Activated B cell treated with CpG ODN at 0.5 μM for 24 hours (primary cell): ENCODE measurements around the gene FOXP1. TPM values are rescaled to one million over a fixed set of nuclear protein-coding genes. Genes with fewer than 3 reads are reported as not detected.

Source experiments
- ATAC-seq: fragments of 200-7000 bp; cut with Tn5 transposase; one replicate; pipeline ENCODE4 v1.10.0; 2021; ENCODE audit warnings: low read depth, mild to moderate bottlenecking, moderate library complexity
- CTCF ChIA-PET: fragments of 350-600 bp; sonication (Branson Sonifier 250); formaldehyde crosslinking; loops from one replicate; lab custom pipeline; 2021; ENCODE audit warnings: antibody characterized with exemption; lab: Charles Lee
- POLR2A ChIA-PET: fragments of 350-600 bp; sonication (Branson Sonifier 250); formaldehyde crosslinking; loops from one replicate; lab custom pipeline; 2021; ENCODE audit warnings: antibody characterized with exemption; lab: Charles Lee
- DNase-seq: peaks from one replicate; pipeline ENCODE4 v3.0.0; 2022
- H3K27ac Mint-ChIP-seq: one replicate; pipeline ENCODE4 v1.8.0; 2020; ENCODE audit warnings: mixed read lengths
- H3K27me3 Mint-ChIP-seq: one replicate; pipeline ENCODE4 v1.8.0; 2021; ENCODE audit warnings: mixed read lengths
- H3K36me3 Mint-ChIP-seq: one replicate; pipeline ENCODE4 v1.8.0; 2021; ENCODE audit warnings: low read depth, mixed read lengths
- H3K4me1 Mint-ChIP-seq: one replicate; pipeline ENCODE4 v1.8.0; 2021; ENCODE audit warnings: mixed read lengths
- H3K4me3 Mint-ChIP-seq: one replicate; pipeline ENCODE4 v1.8.0; 2020; ENCODE audit warnings: mild to moderate bottlenecking, mixed read lengths
- H3K9me3 Mint-ChIP-seq: one replicate; pipeline ENCODE4 v1.8.0; 2020; ENCODE audit warnings: mixed read lengths
- intact Hi-C: fragments of 100-400 bp; cut with micrococcal nuclease; formaldehyde crosslinking; loops from one replicate; pipeline ENCODE4 v1.15.1; 2024
- total RNA-seq: library from RNA; stranded (reverse); gene quantifications from 2 replicates; pipeline ENCODE4 v1.2.3, GENCODE V29; 2022
- TF ChIP-seq, protein P1 (sequence below): fragments of 200-600 bp; IDR thresholded peaks from one replicate; pipeline ENCODE4 v1.8.0; 2022; ENCODE audit warnings: antibody characterized with exemption, mild to moderate bottlenecking

The FOXP1 gene
- total RNA-seq, 1 donor from 2014 or later, result 563 TPM

DNA sequence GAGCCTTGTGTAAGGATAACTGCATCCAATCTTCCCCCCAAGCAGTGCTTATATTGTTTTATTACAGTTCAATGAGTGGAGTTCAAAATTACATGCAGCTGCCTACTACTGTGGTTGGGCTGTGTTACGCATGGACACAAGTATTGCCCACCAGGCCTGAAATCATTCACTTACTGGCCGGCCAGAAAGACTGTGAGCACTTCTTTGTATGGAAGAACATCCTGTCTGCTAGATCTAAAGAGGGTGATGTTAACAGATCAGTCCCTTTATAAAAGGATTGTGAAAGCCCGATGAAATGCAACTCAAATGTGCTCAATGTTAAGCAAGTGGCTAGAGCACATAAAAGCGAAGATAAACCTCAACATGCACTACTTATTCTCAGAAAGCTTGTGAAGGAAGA lies 132.5 kb downstream of the FOXP1 start:
- CTCF ChIA-PET, result no interaction called here
- no peaks in the 10 kb centered on the region for H3K27me3 Mint-ChIP-seq
- DNase-seq (no peak), ATAC-seq (no peak)
- peaks cover 92% of the 10 kb centered on the region for H3K4me1 Mint-ChIP-seq
- intact Hi-C loops, result no loop called here
- peaks cover 2% of the 10 kb centered on the region for H3K36me3 Mint-ChIP-seq
- POLR2A ChIA-PET, result interaction anchor here (1.0 kb wide), 1 partner anchor 10 kb away, joined by 5 read pairs; no protein-coding TSS in a partner anchor
- H3K9me3 Mint-ChIP-seq, result no peaks in the 10 kb centered on the region
- H3K4me3 Mint-ChIP-seq, result peak overlapping the region; percentile 36
- H3K27ac Mint-ChIP-seq, result peak overlapping the region; percentile 77
- TF ChIP-seq, protein P1, sequence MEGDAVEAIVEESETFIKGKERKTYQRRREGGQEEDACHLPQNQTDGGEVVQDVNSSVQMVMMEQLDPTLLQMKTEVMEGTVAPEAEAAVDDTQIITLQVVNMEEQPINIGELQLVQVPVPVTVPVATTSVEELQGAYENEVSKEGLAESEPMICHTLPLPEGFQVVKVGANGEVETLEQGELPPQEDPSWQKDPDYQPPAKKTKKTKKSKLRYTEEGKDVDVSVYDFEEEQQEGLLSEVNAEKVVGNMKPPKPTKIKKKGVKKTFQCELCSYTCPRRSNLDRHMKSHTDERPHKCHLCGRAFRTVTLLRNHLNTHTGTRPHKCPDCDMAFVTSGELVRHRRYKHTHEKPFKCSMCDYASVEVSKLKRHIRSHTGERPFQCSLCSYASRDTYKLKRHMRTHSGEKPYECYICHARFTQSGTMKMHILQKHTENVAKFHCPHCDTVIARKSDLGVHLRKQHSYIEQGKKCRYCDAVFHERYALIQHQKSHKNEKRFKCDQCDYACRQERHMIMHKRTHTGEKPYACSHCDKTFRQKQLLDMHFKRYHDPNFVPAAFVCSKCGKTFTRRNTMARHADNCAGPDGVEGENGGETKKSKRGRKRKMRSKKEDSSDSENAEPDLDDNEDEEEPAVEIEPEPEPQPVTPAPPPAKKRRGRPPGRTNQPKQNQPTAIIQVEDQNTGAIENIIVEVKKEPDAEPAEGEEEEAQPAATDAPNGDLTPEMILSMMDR, result no peak

- intact Hi-C loops, result no loop called here
- CTCF ChIA-PET, result no interaction called here
- H3K4me3 Mint-ChIP-seq, result no peak overlapping the region
These were observed 133.4 kb downstream of the FOXP1 start for GRCh38 chr3:71450162-71450561.

GRCh38 chr3:71447803-71448202 lies 135.7 kb downstream of the FOXP1 start:
- Mint-ChIP-seq H3K27me3 (no peaks in the 10 kb centered on the region), H3K36me3 (peaks cover 2% of the 10 kb centered on the region), H3K9me3 (no peaks in the 10 kb centered on the region), H3K4me1 (peaks cover 90% of the 10 kb centered on the region), H3K4me3 (no peak overlapping the region), H3K27ac (no peak overlapping the region)
- POLR2A ChIA-PET, result no interaction called here
- DNase-seq (no peak), ATAC-seq (no peak)
- intact Hi-C loops, result no loop called here
- CTCF ChIA-PET, result no interaction called here
- TF ChIP-seq, protein P1, result no peak

More at GRCh38 chr3:71450162-71450561, 133.4 kb downstream of the FOXP1 start:
- DNase-seq (no peak), ATAC-seq (no peak)
- Mint-ChIP-seq H3K4me1 (peaks cover 90% of the 10 kb centered on the region), H3K36me3 (peaks cover 2% of the 10 kb centered on the region), H3K27ac (peak overlapping the region; percentile 63), H3K9me3 (no peaks in the 10 kb centered on the region), H3K27me3 (no peaks in the 10 kb centered on the region)
- POLR2A ChIA-PET, result no interaction called here
- TF ChIP-seq, protein P1, result no peak

- ATAC-seq (no peak), DNase-seq (no peak)
- Mint-ChIP-seq H3K27me3 (no peaks in the 10 kb centered on the region), H3K4me3 (no peak overlapping the region), H3K27ac (peak overlapping the region; percentile 61), H3K36me3 (no peaks in the 10 kb centered on the region), H3K9me3 (no peaks in the 10 kb centered on the region), H3K4me1 (peaks cover 90% of the 10 kb centered on the region)
- ChIA-PET POLR2A (interaction anchor here (0.9 kb wide), 1 partner anchor 49 kb away, joined by 4 read pairs; no protein-coding TSS in a partner anchor), CTCF (no interaction called here)
- intact Hi-C loops, result no loop called here
- TF ChIP-seq, protein P1, result no peak
These were observed 136.3 kb downstream of the FOXP1 start for GRCh38 chr3:71447197-71447596.

DNA sequence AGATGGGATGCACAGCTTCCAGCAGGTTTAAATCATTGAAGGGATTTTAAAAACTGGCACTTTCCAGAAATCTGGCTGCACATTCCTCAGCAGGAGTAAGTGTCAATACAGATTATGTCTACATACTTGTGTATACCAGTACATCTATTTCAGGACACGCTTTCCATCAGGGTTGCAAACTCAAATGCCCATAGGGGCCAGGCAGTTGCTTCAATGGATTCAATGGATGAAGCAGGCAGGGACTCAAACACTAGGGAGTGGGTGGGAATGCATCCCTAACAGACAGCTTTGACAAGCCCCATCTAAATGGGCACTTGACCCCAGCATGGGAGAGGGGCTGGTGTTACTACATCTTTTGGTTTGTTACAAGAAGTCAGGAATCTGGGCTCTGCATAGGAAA lies 136.8 kb downstream of the FOXP1 start:
- H3K9me3 Mint-ChIP-seq, result no peaks in the 10 kb centered on the region
- no peaks in the 10 kb centered on the region for H3K36me3 Mint-ChIP-seq
- peaks cover 90% of the 10 kb centered on the region for H3K4me1 Mint-ChIP-seq
- CTCF ChIA-PET, result interaction anchor here (0.7 kb wide), 1 partner anchor 65 kb away, joined by 3 read pairs; no protein-coding TSS in a partner anchor
- no peak overlapping the region for H3K4me3 Mint-ChIP-seq
- ATAC-seq (no peak), DNase-seq (no peak)
- intact Hi-C loops, result no loop called here
- TF ChIP-seq, protein P1, result no peak
- peak overlapping the region; percentile 61 for H3K27ac Mint-ChIP-seq
- POLR2A ChIA-PET, result interaction anchor here (0.6 to 1.5 kb wide), 3 partner anchors 8 to 133 kb away, joined by 3 to 9 read pairs (median 4); no protein-coding TSS in a partner anchor
- H3K27me3 Mint-ChIP-seq, result no peaks in the 10 kb centered on the region
